ENCODE measurements around the gene KBTBD7. TPM values are rescaled to one million over a fixed set of nuclear protein-coding genes. Genes with fewer than 3 reads are reported as not detected.

The KBTBD7 gene
- polyA plus RNA-seq, 3 donors = 0.43 to 7.7 (median 5.5) TPM

GRCh38 chr13:41241626-41242025 lies 47.3 kb upstream of the KBTBD7 start:
- Histone ChIP-seq H3K27ac (ENCODE audit: low read depth in 1 of 2, low read length in 2 of 2) (no peak overlapping the region), H2AFZ (ENCODE audit: insufficient read depth, low read depth, low read length, poor library complexity, severe bottlenecking) (no peak overlapping the region), H3K4me1 (ENCODE audit: control insufficient read depth in 1 of 2, insufficient read depth in 2 of 2, low read length in 2 of 2) (no peaks in the 10 kb centered on the region), H3K4me2 (replicated peaks; ENCODE audit: extremely low read depth, low read length, poor library complexity, severe bottlenecking) (no peak overlapping the region), H3K27me3 (ENCODE audit: control insufficient read depth in 2 of 2, insufficient read depth in 2 of 2, low read length in 2 of 2) (no peaks in the 10 kb centered on the region), H3K9me3 (replicated peaks in 1 of 2; ENCODE audit: control insufficient read depth in 1 of 2, insufficient read depth in 1 of 2, low read length in 2 of 2) (no peaks in the 10 kb centered on the region), H3K36me3 (replicated peaks in 1 of 2; ENCODE audit: control insufficient read depth in 1 of 2, insufficient read depth in 2 of 2, low read length in 2 of 2) (peaks cover 14 to 31% of the 10 kb centered on the region in 2 donors), H3K79me2 (ENCODE audit: insufficient read depth, low read length) (no peaks in the 10 kb centered on the region), H3K4me3 (replicated peaks in 1 of 3; ENCODE audit: low read depth in 2 of 3, low read length in 3 of 3) (no peak overlapping the region), H3K9ac (ENCODE audit: insufficient read depth, low read length, poor library complexity, severe bottlenecking) (no peak overlapping the region), H4K20me1 (ENCODE audit: insufficient read depth, low read length) (no peaks in the 10 kb centered on the region)
- peaks cover 0 to 2% (median 0%) of the 10 kb centered on the region in 3 donors for H3K27me3 Mint-ChIP-seq (ENCODE audit: low read depth in 3 of 3)
- WGBS (ENCODE audit: insufficient coverage) = 100% methylated on average over 3 of the region's 4 CpGs
- no peaks in the 10 kb centered on the region for H3K9me3 Mint-ChIP-seq
- no peak for DNase-seq
- H3K36me3 Mint-ChIP-seq = peaks cover 36 to 42% of the 10 kb centered on the region in 2 donors
- no peak for TF ChIP-seq CTCF (IDR thresholded peaks at IDR 0.05)
- H3K27ac Mint-ChIP-seq = no peak overlapping the region
- H3K4me3 Mint-ChIP-seq = no peak overlapping the region
- intact Hi-C loops (cut with micrococcal nuclease) = no loop called here
- no peaks in the 10 kb centered on the region for H3K4me1 Mint-ChIP-seq

GRCh38 chr13:41236369-41236768 lies 42.0 kb upstream of the KBTBD7 start:
- Histone ChIP-seq H3K9me3 (replicated peaks in 1 of 2; ENCODE audit: control insufficient read depth in 1 of 2, insufficient read depth in 1 of 2, low read length in 2 of 2) (no peaks in the 10 kb centered on the region), H4K20me1 (ENCODE audit: insufficient read depth, low read length) (no peaks in the 10 kb centered on the region), H3K36me3 (replicated peaks in 1 of 2; ENCODE audit: control insufficient read depth in 1 of 2, insufficient read depth in 2 of 2, low read length in 2 of 2) (peaks cover 16 to 47% of the 10 kb centered on the region in 2 donors), H3K4me2 (replicated peaks; ENCODE audit: extremely low read depth, low read length, poor library complexity, severe bottlenecking) (no peak overlapping the region), H3K27ac (ENCODE audit: low read depth in 1 of 2, low read length in 2 of 2) (no peak overlapping the region), H3K9ac (ENCODE audit: insufficient read depth, low read length, poor library complexity, severe bottlenecking) (no peak overlapping the region), H3K4me1 (ENCODE audit: control insufficient read depth in 1 of 2, insufficient read depth in 2 of 2, low read length in 2 of 2) (peaks cover 12 to 15% of the 10 kb centered on the region in 2 donors), H3K4me3 (replicated peaks in 1 of 3; ENCODE audit: low read depth in 2 of 3, low read length in 3 of 3) (no peak overlapping the region), H3K27me3 (ENCODE audit: control insufficient read depth in 2 of 2, insufficient read depth in 2 of 2, low read length in 2 of 2) (no peaks in the 10 kb centered on the region), H3K79me2 (ENCODE audit: insufficient read depth, low read length) (no peaks in the 10 kb centered on the region), H2AFZ (ENCODE audit: insufficient read depth, low read depth, low read length, poor library complexity, severe bottlenecking) (no peak overlapping the region)
- H3K4me3 Mint-ChIP-seq = no peak overlapping the region
- no peaks in the 10 kb centered on the region for H3K9me3 Mint-ChIP-seq
- no peak for TF ChIP-seq CTCF (IDR thresholded peaks at IDR 0.05)
- H3K36me3 Mint-ChIP-seq = peaks cover 43 to 61% of the 10 kb centered on the region in 2 donors
- peak overlapping the region in 1 of 7 donors; percentile 22 for H3K27ac Mint-ChIP-seq
- WGBS (ENCODE audit: insufficient coverage) = no CpG with 5 or more reads among the region's 1 CpG
- intact Hi-C loops (cut with micrococcal nuclease) = no loop called here
- no peak for DNase-seq
- peaks cover 19% of the 10 kb centered on the region for H3K4me1 Mint-ChIP-seq
- H3K27me3 Mint-ChIP-seq (ENCODE audit: low read depth in 3 of 3) = peaks cover 0 to 2% (median under 1%) of the 10 kb centered on the region in 3 donors
